Mucosa of descending colon (tissue), 3 donors: ENCODE measurements around the gene B3GALT6. TPM values are rescaled to one million over a fixed set of nuclear protein-coding genes. Genes with fewer than 3 reads are reported as not detected.

Experiments used
- ATAC-seq: fragments of 200-7000 bp; cut with Tn5 transposase; one replicate; pipeline ENCODE4 v1.9.1; 2020; ENCODE audit warnings: mild to moderate bottlenecking, moderate library complexity
- DNase-seq, 3 donors: peaks; one replicate each; pipeline ENCODE4 v3.0.0-alpha.2; 2020
- H3K36me3 ChIP-seq: fragments of 200-600 bp; one replicate; pipeline ENCODE4 v1.8.0; 2021; ENCODE audit warnings: low read depth, mild to moderate bottlenecking
- H3K4me1 ChIP-seq: fragments of 200-600 bp; one replicate; pipeline ENCODE4 v1.8.0; 2021; ENCODE audit warnings: low read depth, mild to moderate bottlenecking
- H3K4me3 ChIP-seq: fragments of 200-600 bp; one replicate; pipeline ENCODE4 v1.8.0; 2021; ENCODE audit warnings: mild to moderate bottlenecking
- H3K9me3 ChIP-seq: fragments of 200-600 bp; one replicate; pipeline ENCODE4 v1.8.0; 2021; ENCODE audit warnings: mild to moderate bottlenecking
- CTCF ChIP-seq: fragments of 200-600 bp; IDR thresholded peaks from one replicate; pipeline ENCODE4 v1.8.0; 2022; ENCODE audit warnings: antibody characterized with exemption, mild to moderate bottlenecking
- intact Hi-C, 2 donors: fragments of 100-400 bp; cut with DNase I in 1 of 2; cut with micrococcal nuclease in 1 of 2; formaldehyde crosslinking; loops; one replicate each; pipeline versions ENCODE4 v1.11.0 to v1.11.1; 2022; cut with DNase I, micrococcal nuclease
- total RNA-seq, 3 donors: library from RNA; stranded (reverse); fragmentation: NEBNext Ultra II Directional in 2 of 3; extraction: Animal tissue kit (Norgen Biotek cat#: 25700) in 2 of 3; gene quantifications; one replicate each; pipeline versions ENCODE4 v1.2.1 to v1.2.4, GENCODE V29; 2021 to 2023
- donor health status: DM: no; HTN: no; CAD: no; lungs with moderate emphysema.
- donor health status: DM: no; HTN: no; CAD: no.
- donor health status: DM: no; HTN: yes; CAD: no.

The B3GALT6 gene
- total RNA-seq, 3 donors from 2014 or later = 7.3 to 12.5 (median 9.0) TPM

GRCh38 chr1:1274299-1274930 lies 42.4 kb downstream of the B3GALT6 start:
- Histone ChIP-seq H3K4me1 (peaks cover 23% of the 10 kb centered on the region), H3K4me3 (peak overlapping the region; percentile 94), H3K36me3 (no peaks in the 10 kb centered on the region), H3K9me3 (no peaks in the 10 kb centered on the region)
- DNase-seq (peak in 1 of 3 donors; percentile 74), ATAC-seq (no peak)
- no peak for TF ChIP-seq CTCF
- intact Hi-C loops = no loop called here

- no peaks in the 10 kb centered on the region for H3K36me3 ChIP-seq
- H3K9me3 ChIP-seq = no peaks in the 10 kb centered on the region
- no peak overlapping the region for H3K4me3 ChIP-seq
- intact Hi-C loops = no loop called here
- ATAC-seq (no peak), DNase-seq (peak in 1 of 3 donors; percentile 53)
- peaks cover 23% of the 10 kb centered on the region for H3K4me1 ChIP-seq
- TF ChIP-seq CTCF = no peak
Measured at GRCh38 chr1:1274931-1275431, 42.9 kb downstream of the B3GALT6 start.

DNA sequence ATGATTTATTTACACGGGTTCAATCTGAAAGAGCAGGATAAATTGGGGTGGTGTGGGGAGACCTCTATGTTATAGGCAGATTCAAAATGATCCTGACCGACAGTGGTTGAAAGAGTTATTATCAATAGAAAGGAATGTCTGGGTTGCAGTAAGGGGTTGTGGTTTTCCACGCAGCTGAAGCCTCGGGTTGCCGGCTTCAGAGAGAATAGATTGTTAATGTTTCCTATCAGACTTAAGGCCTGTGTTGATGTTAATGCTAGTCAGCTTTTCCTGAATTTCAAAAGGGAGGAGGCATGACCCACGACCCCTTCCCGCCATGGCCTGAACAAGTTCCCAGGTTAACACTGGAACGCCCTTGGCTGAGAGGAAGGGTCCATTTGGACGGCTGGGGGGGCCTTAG lies 43.8 kb downstream of the B3GALT6 start:
- Histone ChIP-seq H3K36me3 (no peaks in the 10 kb centered on the region), H3K4me1 (peaks cover 19% of the 10 kb centered on the region), H3K9me3 (no peaks in the 10 kb centered on the region), H3K4me3 (no peak overlapping the region)
- no peak for TF ChIP-seq CTCF
- intact Hi-C loops = no loop called here
- no peak for DNase-seq
- no peak for ATAC-seq

DNA sequence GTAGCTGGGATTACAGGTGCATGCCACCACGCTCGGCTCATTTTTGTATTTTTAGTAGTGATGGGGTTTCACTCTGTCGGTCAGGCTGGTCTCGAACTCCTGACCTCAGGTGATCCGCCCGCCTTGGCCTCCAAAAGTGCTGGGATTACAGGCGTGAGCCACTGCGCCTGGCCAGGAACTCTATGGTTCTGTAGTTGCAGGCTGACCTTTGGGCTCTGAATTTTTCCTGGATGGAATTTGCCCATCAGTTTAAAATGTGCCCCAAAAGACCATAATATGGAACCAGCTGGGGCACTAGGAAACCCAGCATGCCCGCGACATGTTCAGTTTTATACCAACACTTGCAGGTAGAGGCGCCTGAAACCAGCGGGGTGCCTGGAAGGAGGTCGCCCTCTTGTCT lies 46.6 kb downstream of the B3GALT6 start:
- H3K9me3 ChIP-seq = no peaks in the 10 kb centered on the region
- ATAC-seq = no peak
- H3K4me3 ChIP-seq = no peak overlapping the region
- DNase-seq = no peak
- no peak for TF ChIP-seq CTCF
- intact Hi-C loops = no loop called here
- H3K4me1 ChIP-seq = peaks cover 12% of the 10 kb centered on the region
- no peaks in the 10 kb centered on the region for H3K36me3 ChIP-seq

DNA sequence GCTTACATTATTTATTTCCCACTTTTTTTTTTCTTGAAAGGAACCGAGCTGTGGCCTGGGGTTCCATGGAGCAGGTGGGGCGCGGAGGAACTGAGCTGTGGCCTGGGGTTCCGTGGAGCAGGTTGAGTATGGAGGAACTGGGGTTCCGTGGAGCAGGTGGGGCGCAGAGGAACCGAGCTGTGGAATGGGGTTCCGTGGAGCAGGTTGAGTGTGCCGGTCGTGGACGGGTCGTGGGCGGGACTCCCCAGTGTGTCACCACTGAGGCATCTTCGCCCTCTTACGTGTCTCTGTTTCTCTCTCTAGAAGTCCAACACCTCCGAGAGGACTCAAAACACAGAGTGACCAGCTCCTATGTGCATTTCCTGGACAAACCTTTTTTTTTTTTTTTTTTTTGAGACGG lies 47.0 kb downstream of the B3GALT6 start:
- TF ChIP-seq CTCF = no peak
- Histone ChIP-seq H3K4me1 (peaks cover 12% of the 10 kb centered on the region), H3K4me3 (no peak overlapping the region), H3K36me3 (no peaks in the 10 kb centered on the region), H3K9me3 (no peaks in the 10 kb centered on the region)
- ATAC-seq = no peak
- intact Hi-C loops = no loop called here
- no peak for DNase-seq
